ENCODE data around the gene KHDC1. TPM values are rescaled to one million over a fixed set of nuclear protein-coding genes. Genes with fewer than 3 reads are reported as not detected.

Gene KHDC1
- total RNA-seq, 1 experiment from 2014 or later = 7.7 TPM

- no peak overlapping the region for H3K4ac ChIP-seq (ENCODE audit: low read depth, low read length)
- H3K9me3 Mint-ChIP-seq = peaks cover 0 to 3% of the 10 kb centered on the region in 2 experiments; a peak in 2 of 5 replicates
- H2BK120ac ChIP-seq (ENCODE audit: low read depth, low read length, poor library complexity, severe bottlenecking) = no peak overlapping the region
- no peaks in the 10 kb centered on the region for H3K79me2 ChIP-seq (ENCODE audit: insufficient read depth, low read length)
- no peak overlapping the region for H2BK12ac ChIP-seq (ENCODE audit: insufficient read length, low read depth, low read length)
- H4K91ac ChIP-seq (ENCODE audit: insufficient read length, low read depth, low read length) = no peak overlapping the region
- no peak overlapping the region for H3K4me3 Mint-ChIP-seq
- H3K23ac ChIP-seq (ENCODE audit: insufficient read length, low read depth, low read length) = no peak overlapping the region
- peaks cover 17 to 45% (median 21%) of the 10 kb centered on the region in 3 experiments for H3K36me3 Mint-ChIP-seq (ENCODE audit: insufficient read depth in 1 of 3, low read depth in 3 of 3)
- H3K79me1 ChIP-seq (ENCODE audit: insufficient read depth, low read depth, low read length, poor library complexity, severe bottlenecking) = no peaks in the 10 kb centered on the region
- no peaks in the 10 kb centered on the region for H3K27me3 ChIP-seq (ENCODE audit: insufficient read depth, low read length)
- no peak overlapping the region for H2AFZ ChIP-seq (ENCODE audit: low read length)
- H2BK5ac ChIP-seq (ENCODE audit: insufficient read length, low read length) = no peak overlapping the region
- no peak overlapping the region for H3K56ac ChIP-seq (ENCODE audit: insufficient read length, low read depth, low read length)
- no peak overlapping the region for H2BK20ac ChIP-seq (ENCODE audit: low read depth, low read length, poor library complexity, severe bottlenecking)
- H3K27ac ChIP-seq (ENCODE audit: insufficient read length, low read depth, low read length) = no peak overlapping the region
- no peak overlapping the region for H4K5ac ChIP-seq (ENCODE audit: insufficient read length, low read depth, low read length)
- peak overlapping the region; percentile 4 to 91 (median 56); a peak in 3 of 7 replicates for H3K27ac Mint-ChIP-seq
- H4K8ac ChIP-seq (replicated peaks; ENCODE audit: insufficient read length, low read depth, low read length) = no peak overlapping the region
- TF ChIP-seq CTCF (conservative IDR thresholded peaks at IDR 0.05) = no peak
- no peak overlapping the region for H3K9ac ChIP-seq (ENCODE audit: extremely low read depth, insufficient read length, low read length)
- no CpG with 5 or more reads among the region's 50 CpGs for WGBS (ENCODE audit: extremely low coverage, insufficient read length, low lambda C conversion rate)
- no peaks in the 10 kb centered on the region for H3K4me1 Mint-ChIP-seq
- H3K23me2 ChIP-seq (ENCODE audit: insufficient read length, low read depth, low read length, poor library complexity, severe bottlenecking) = no peaks in the 10 kb centered on the region
- H3K14ac ChIP-seq (ENCODE audit: insufficient read depth, low read length) = no peak overlapping the region
- no peak overlapping the region for H2AK5ac ChIP-seq (ENCODE audit: insufficient read length, low read length)
- H3K4me1 ChIP-seq (ENCODE audit: insufficient read depth, low read length) = no peaks in the 10 kb centered on the region
- no peaks in the 10 kb centered on the region for H3K9me3 ChIP-seq (ENCODE audit: control insufficient read depth, low read depth, low read length)
- H3T11ph ChIP-seq (ENCODE audit: low read length) = no peak overlapping the region
- H3K27me3 Mint-ChIP-seq (ENCODE audit: low read depth) = no peaks in the 10 kb centered on the region
- no peak overlapping the region for H2BK15ac ChIP-seq (ENCODE audit: low read depth, low read length)
- no peak overlapping the region for H3K18ac ChIP-seq (ENCODE audit: insufficient read length, low read depth, low read length)
- no peak overlapping the region for H3K4me2 ChIP-seq (ENCODE audit: insufficient read depth, insufficient read length, low read length)
- DNase-seq = no peak
- no peaks in the 10 kb centered on the region for H4K20me1 ChIP-seq (ENCODE audit: control insufficient read depth, insufficient read depth, insufficient read length)
These were observed 36.4 kb upstream of the KHDC1 start for GRCh38 chr6:73299151-73299971.
